Heart left ventricle (tissue), 16 donors: Measurements from ENCODE around the gene FBXL7. TPM values are rescaled to one million over a fixed set of nuclear protein-coding genes. Genes with fewer than 3 reads are reported as not detected.

Experiments
- ATAC-seq, 4 donors: fragments of 200-7000 bp; cut with Tn5 transposase; one replicate each; pipeline ENCODE4 v1.9.1; 2020 to 2022; ENCODE audit warnings: moderate library complexity in 4 of 4, mild to moderate bottlenecking in 3 of 4, moderate number of reproducible peaks in 1 of 4
- DNase-seq, 5 donors: peaks; one replicate each; pipeline ENCODE4 v3.0.0-alpha.2; 2020
- H3K27ac ChIP-seq, 12 donors: fragments of 200-600 bp; sonication (generic) in 4 of 12; one replicate each; pipeline versions ENCODE4 v1.5.0 to v1.8.0; 2016 to 2022; ENCODE audit warnings: mild to moderate bottlenecking in 2 of 12
- H3K27me3 ChIP-seq, 9 donors: fragments of 200-600 bp; sonication (generic) in 2 of 9; one replicate each; pipeline versions ENCODE4 v1.5.1 to v1.8.0; 2016 to 2022; ENCODE audit warnings: mild to moderate bottlenecking in 3 of 9
- H3K36me3 ChIP-seq, 9 donors: fragments of 200-600 bp; sonication (generic) in 2 of 9; one replicate each; pipeline versions ENCODE4 v1.5.0 to v1.8.0; 2018 to 2022; ENCODE audit warnings: mild to moderate bottlenecking in 2 of 9
- H3K4me1 ChIP-seq, 12 donors: fragments of 200-600 bp; sonication (generic) in 4 of 12; one replicate each; pipeline versions ENCODE4 v1.5.0 to v1.8.0; 2016 to 2022; ENCODE audit warnings: mild to moderate bottlenecking in 3 of 12
- H3K4me3 ChIP-seq, 12 donors: fragments of 200-600 bp; sonication (generic) in 4 of 12; one replicate each; pipeline versions ENCODE4 v1.5.0 to v1.8.0; 2017 to 2022; ENCODE audit warnings: mild to moderate bottlenecking in 9 of 12, moderate library complexity in 4 of 12
- H3K9me3 ChIP-seq, 12 donors: fragments of 200-600 bp; sonication (generic) in 4 of 12; one replicate each; pipeline versions ENCODE4 v1.5.0 to v1.8.0; 2016 to 2022; ENCODE audit warnings: mild to moderate bottlenecking in 1 of 12
- CTCF ChIP-seq, 12 donors: fragments of 200-600 bp; sonication (generic) in 4 of 12; IDR thresholded peaks; one replicate each; pipeline versions ENCODE4 v1.5.0 to v1.8.0; 2018 to 2022; ENCODE audit warnings: antibody characterized with exemption in 12 of 12, mild to moderate bottlenecking in 5 of 12
- POLR2A ChIP-seq, 2 donors: fragments of 450-650 bp; IDR thresholded peaks; one replicate each; pipeline ENCODE4 v1.6.1; 2017; ENCODE audit warnings: antibody characterized with exemption in 2 of 2, mild to moderate bottlenecking in 2 of 2, moderate library complexity in 2 of 2
- WGBS, 4 donors: extraction: QIAGEN DNeasy Blood & Tissue Kit in 2 of 4; methylation state at CpG; one replicate each; pipeline versions ENCODE4 v1.1.5 to v1.1.7; 2013 to 2018; 5-methylcytosine and 5-hydroxymethylcytosine counted together
- intact Hi-C, 10 donors: fragments of 100-400 bp; cut with DNase I; formaldehyde crosslinking; loops; one replicate each; pipeline versions ENCODE4 v1.11.1 to v1.14.2; 2022
- polyA plus RNA-seq, 2 donors: library from polyadenylated mRNA; stranded (reverse); fragments of 200-250 nt; gene quantifications; one replicate each; pipeline ENCODE4 v1.2.3, GENCODE V29; 2013
- total RNA-seq, 9 donors: library from RNA; depleted of rRNA in 2 of 9; stranded (reverse); fragments of >200 nt in 2 of 9; fragmentation: NEBNext Ultra II Directional in 3 of 9; extraction: Animal tissue kit (Norgen Biotek cat#: 25700) in 3 of 9; gene quantifications; one replicate each; pipeline versions ENCODE4 v1.1.0 to v1.2.4, GENCODE V29; 2016 to 2023
- donor health status: ischemic (EF 13 %, LVEDD 7.1; RV severe dilation, severe dysfunction).
- donor health status: healthy with polysubstance abuse.
- donor health status: DM: no; HTN: yes; CAD: no.
- donor health status: DM: no; HTN: no; CAD: no.
- donor health status: ischemic (EF 25% LVEDD 6.9; RV normal size, moderate dysfunction).
- donor health status: ischemic (EF 25% LVEDD 5.7; RV mildly dilated, moderate dysfunction).
- donor health status: healthy.
- donor health status: DM: yes; HTN: yes; CAD: no.
- donor health status: ischemic (EF 35%, LVEDD 5.7; RV mildly dilated, moderate dysfunction).
- donor health status: nonischemic (EF 11% LVEDD 7.7; RV severe dilation, severe dysfunction).
- donor health status: DM: yes; HTN: yes; CAD: no.
- donor health status: PGD.
- donor health status: ischemic (EF 29% LVEDD 5.4; RV normal size, mild dysfunction).
- donor health status: nonischemic (EF 23%, LVEDD 6.1; RV moderate dilation, normal function).

The FBXL7 gene
- total and polyA plus RNA-seq, 11 donors, result 8.7 to 27.6 (median 24.3) TPM

GRCh38 chr5:15936505-15937245 lies 436.7 kb downstream of the FBXL7 start:
- Histone ChIP-seq H3K27me3 (no peaks in the 10 kb centered on the region), H3K9me3 (no peaks in the 10 kb centered on the region), H3K27ac (no peak overlapping the region), H3K4me1 (peaks cover 0 to 30% (median 2%) of the 10 kb centered on the region in 12 donors), H3K4me3 (no peak overlapping the region), H3K36me3 (peaks cover 0 to 56% (median 28%) of the 10 kb centered on the region in 9 donors)
- intact Hi-C loops, result no loop called here
- WGBS, 4 donors, result 98% methylated on average over 59 to 60 of the region's 60 CpGs
- TF ChIP-seq CTCF (IDR thresholded peaks at IDR 0.05) (no peak), POLR2A (IDR thresholded peaks at IDR 0.05) (no peak)
- ATAC-seq (peak in 1 of 4 donors; percentile 41), DNase-seq (no peak)

GRCh38 chr5:15937708-15938107 lies 437.7 kb downstream of the FBXL7 start:
- Histone ChIP-seq H3K27ac (no peak overlapping the region), H3K27me3 (no peaks in the 10 kb centered on the region), H3K4me1 (peaks cover 0 to 25% (median 2%) of the 10 kb centered on the region in 12 donors), H3K9me3 (no peaks in the 10 kb centered on the region), H3K4me3 (no peak overlapping the region), H3K36me3 (peaks cover 0 to 62% (median 31%) of the 10 kb centered on the region in 9 donors)
- peak in 3 of 4 donors; percentile 32 to 74 (median 37) for ATAC-seq
- WGBS, 4 donors, result 41 to 75% (median 51%) methylated on average over 1 of the region's 1 CpG
- TF ChIP-seq CTCF (IDR thresholded peaks at IDR 0.05) (no peak), POLR2A (IDR thresholded peaks at IDR 0.05) (no peak)
- intact Hi-C loops, result no loop called here
- no peak for DNase-seq

GRCh38 chr5:15938186-15938585 lies 438.2 kb downstream of the FBXL7 start:
- DNase-seq (no peak), ATAC-seq (no peak)
- TF ChIP-seq POLR2A (IDR thresholded peaks at IDR 0.05) (no peak), CTCF (IDR thresholded peaks at IDR 0.05) (no peak)
- peaks cover 0 to 62% (median 31%) of the 10 kb centered on the region in 9 donors for H3K36me3 ChIP-seq
- no peaks in the 10 kb centered on the region for H3K27me3 ChIP-seq
- no peak overlapping the region for H3K4me3 ChIP-seq
- WGBS, 4 donors, result 82 to 85% (median 84%) methylated on average over 4 of the region's 4 CpGs
- intact Hi-C loops, result no loop called here
- H3K4me1 ChIP-seq, result peaks cover 0 to 20% (median 2%) of the 10 kb centered on the region in 12 donors
- H3K27ac ChIP-seq, result no peak overlapping the region
- no peaks in the 10 kb centered on the region for H3K9me3 ChIP-seq

GRCh38 chr5:15938961-15939360 lies 439.0 kb downstream of the FBXL7 start:
- no peak overlapping the region for H3K4me3 ChIP-seq
- 89 to 95% (median 92%) methylated on average over 1 of the region's 1 CpG for WGBS, 4 donors
- intact Hi-C loops, result no loop called here
- H3K27ac ChIP-seq, result no peak overlapping the region
- H3K36me3 ChIP-seq, result peaks cover 0 to 62% (median 31%) of the 10 kb centered on the region in 9 donors
- peaks cover 0 to 14% (median under 1%) of the 10 kb centered on the region in 12 donors for H3K4me1 ChIP-seq
- TF ChIP-seq POLR2A (IDR thresholded peaks at IDR 0.05) (no peak), CTCF (IDR thresholded peaks at IDR 0.05) (no peak)
- H3K27me3 ChIP-seq, result no peaks in the 10 kb centered on the region
- no peaks in the 10 kb centered on the region for H3K9me3 ChIP-seq
- no peak for DNase-seq
- ATAC-seq, result peak in 1 of 4 donors; percentile 34
